HT1080 (cell line): ENCODE data around the gene NFKBIA. TPM values are rescaled to one million over a fixed set of nuclear protein-coding genes. Genes with fewer than 3 reads are reported as not detected.
"Not testable (repeated sequence)": the region's sequence is repeated elsewhere in the genome, so short reads cannot be mapped to it uniquely, and the experiment has no call there.

Experiments used
- DNase-seq: peaks from one replicate; pipeline ENCODE4 v3.0.0-alpha.2; 2015; ENCODE audit warnings: low read depth
- total RNA-seq: library from RNA; depleted of rRNA; stranded (reverse); fragments of >200 nt; shearing (Covaris generic); gene quantifications from 2 replicates; pipeline ENCODE4 v1.2.3, GENCODE V29; 2014

The NFKBIA gene
- total RNA-seq, 1 experiment from 2014 or later: 49.7 TPM

GRCh38 chr14:35392103-35392502, 12.4 kb downstream of the NFKBIA start:
- DNase-seq: no peak

- DNase-seq: no peak
These were observed 13.2 kb downstream of the NFKBIA start for GRCh38 chr14:35391388-35391710.

GRCh38 chr14:35390577-35391387, 13.8 kb downstream of the NFKBIA start:
- DNase-seq: peak; percentile 35

- DNase-seq: no peak
These were observed 15.3 kb downstream of the NFKBIA start for GRCh38 chr14:35389315-35389667.

GRCh38 chr14:35388656-35389314, 15.8 kb downstream of the NFKBIA start:
- no peak for DNase-seq

- DNase-seq: no peak
These were observed 16.6 kb downstream of the NFKBIA start for GRCh38 chr14:35387713-35388579.

GRCh38 chr14:35387219-35387618, 17.3 kb downstream of the NFKBIA start:
- DNase-seq: no peak

GRCh38 chr14:35386673-35387125, 17.9 kb downstream of the NFKBIA start:
- no peak for DNase-seq

GRCh38 chr14:35385042-35385839, 19.3 kb downstream of the NFKBIA start:
- DNase-seq: peak; percentile 42

GRCh38 chr14:35384455-35385041, 20.0 kb downstream of the NFKBIA start:
- DNase-seq: peak; percentile 87

- no peak for DNase-seq
These were observed 20.7 kb downstream of the NFKBIA start for GRCh38 chr14:35383569-35384454.

GRCh38 chr14:35380794-35381193, 23.8 kb downstream of the NFKBIA start:
- no peak for DNase-seq

GRCh38 chr14:35379234-35379933, 25.2 kb downstream of the NFKBIA start:
- not testable (repeated sequence) for DNase-seq

- DNase-seq: no peak
These were observed 25.9 kb downstream of the NFKBIA start for GRCh38 chr14:35378425-35379233.

- no peak for DNase-seq
These were observed 29.0 kb downstream of the NFKBIA start for GRCh38 chr14:35375558-35376025.

GRCh38 chr14:35374263-35374712, 30.3 kb downstream of the NFKBIA start:
- DNase-seq: peak; percentile 90

- not testable (repeated sequence) for DNase-seq
These were observed 31.3 kb downstream of the NFKBIA start for GRCh38 chr14:35373208-35373607.

- no peak for DNase-seq
These were observed 33.6 kb downstream of the NFKBIA start for GRCh38 chr14:35370969-35371368.
